ENCODE results near the gene PPP2R5A. TPM values are rescaled to one million over a fixed set of nuclear protein-coding genes. Genes with fewer than 3 reads are reported as not detected.

The PPP2R5A gene
- total and polyA plus RNA-seq, 8 donors, result 38.4 to 72.6 (median 52.5) TPM

- TF ChIP-seq POLR2A (IDR thresholded peaks at IDR 0.05) (no peak), EP300 (IDR thresholded peaks at IDR 0.05) (no peak), CTCF (IDR thresholded peaks at IDR 0.05) (no peak), POLR2AphosphoS5 (IDR thresholded peaks at IDR 0.05) (no peak)
- no peaks in the 10 kb centered on the region for H3K4me1 ChIP-seq
- no peak for DNase-seq
- H3K9me3 ChIP-seq, result peaks cover 0 to 9% (median 4%) of the 10 kb centered on the region in 4 donors
- H3K27ac ChIP-seq, result no peak overlapping the region
- no peaks in the 10 kb centered on the region for H3K27me3 ChIP-seq
- intact Hi-C loops (cut with DNase I; ENCODE audit: low total_unique reads), result no loop called here
- WGBS, 5 donors, result 74 to 83% (median 82%) methylated on average over 7 of the region's 7 CpGs
- peaks cover 0 to 22% (median 8%) of the 10 kb centered on the region in 4 donors for H3K36me3 ChIP-seq
- H3K4me3 ChIP-seq, result no peak overlapping the region
These were observed 116.8 kb downstream of the PPP2R5A start for GRCh38 chr1:212401838-212402582.

GRCh38 chr1:212402666-212403321, 117.6 kb downstream of the PPP2R5A start:
- H3K36me3 ChIP-seq, result peaks cover 0 to 29% (median 14%) of the 10 kb centered on the region in 4 donors
- H3K27ac ChIP-seq, result no peak overlapping the region
- TF ChIP-seq CTCF (IDR thresholded peaks at IDR 0.05) (no peak), POLR2AphosphoS5 (IDR thresholded peaks at IDR 0.05) (no peak), POLR2A (IDR thresholded peaks at IDR 0.05) (no peak), EP300 (IDR thresholded peaks at IDR 0.05) (no peak)
- DNase-seq, result no peak
- 78 to 86% (median 83%) methylated on average over 7 of the region's 7 CpGs for WGBS, 5 donors
- no peaks in the 10 kb centered on the region for H3K4me1 ChIP-seq
- intact Hi-C loops (cut with DNase I; ENCODE audit: low total_unique reads), result no loop called here
- H3K9me3 ChIP-seq, result peaks cover 0 to under 1% (median 0%) of the 10 kb centered on the region in 4 donors
- H3K4me3 ChIP-seq, result no peak overlapping the region
- no peaks in the 10 kb centered on the region for H3K27me3 ChIP-seq

- H3K36me3 ChIP-seq, result peaks cover 18 to 58% (median 48%) of the 10 kb centered on the region in 4 donors
- no peaks in the 10 kb centered on the region for H3K27me3 ChIP-seq
- peaks cover 5 to 21% (median 14%) of the 10 kb centered on the region in 4 donors for H3K4me1 ChIP-seq
- no peak for TF ChIP-seq POLR2A (IDR thresholded peaks at IDR 0.05)
- TF ChIP-seq POLR2AphosphoS5 (IDR thresholded peaks at IDR 0.05), result no peak
- no peak for TF ChIP-seq EP300 (IDR thresholded peaks at IDR 0.05)
- TF ChIP-seq CTCF (IDR thresholded peaks at IDR 0.05), result no peak
- intact Hi-C loops (cut with DNase I; ENCODE audit: low total_unique reads), result no loop called here
- H3K4me3 ChIP-seq, result no peak overlapping the region
- no peak overlapping the region for H3K27ac ChIP-seq
- no peaks in the 10 kb centered on the region for H3K9me3 ChIP-seq
- 91 to 95% (median 92%) methylated on average over 6 to 8 of the region's 8 CpGs for WGBS, 5 donors
- DNase-seq, result no peak
These were observed 125.1 kb downstream of the PPP2R5A start for GRCh38 chr1:212410231-212410820.

Small RNA genes lying within 50 kb of the gene (small RNA-seq; reads per million reads assigned to genes)
- 0 reads per million in 4 donors for gene SNORA16B

Other genes starting within 250 kb of the PPP2R5A start
- gene INTS7, start 249.9 kb upstream of the PPP2R5A start, total RNA-seq, result 100 to 1,000 TPM in 1 of 5 donors, 10 to 100 TPM in 3, 1 to 10 TPM in 1; 1.2 to 156 (median 18.2) TPM
- gene INTS7, start 249.9 kb upstream of the PPP2R5A start, polyA plus RNA-seq, result 1 to 10 TPM; 3.7 to 5.8 (median 4.6) TPM
- 1 to 10 TPM in 2 of 5 donors, under 1 TPM in 1, not detected in 2; 0.58 to 7.5 (median 1.6) TPM for gene DTL, start 249.7 kb upstream of the PPP2R5A start, total RNA-seq
- 1 to 10 TPM; 1.3 to 4.7 (median 1.4) TPM for gene DTL, start 249.7 kb upstream of the PPP2R5A start, polyA plus RNA-seq
- 1 to 10 TPM in 4 of 5 donors, under 1 TPM in 1; 0.58 to 6.4 (median 3.8) TPM for gene PACC1, start 129.5 kb downstream of the PPP2R5A start, total RNA-seq
- gene PACC1, start 129.5 kb downstream of the PPP2R5A start, polyA plus RNA-seq, result 1 to 10 TPM in 2 of 3 donors, under 1 TPM in 1; 0.76 to 2.2 (median 1.9) TPM
- gene NENF, start 147.5 kb downstream of the PPP2R5A start, total RNA-seq, result 10 to 100 TPM in 4 of 5 donors, 1 to 10 TPM in 1; 6.4 to 40.6 (median 35.1) TPM
- gene NENF, start 147.5 kb downstream of the PPP2R5A start, polyA plus RNA-seq, result 10 to 100 TPM; 71.1 to 96.5 (median 95.1) TPM